ENCODE results near the gene ASH1L.
"Not testable (repeated sequence)": the region's sequence is repeated elsewhere in the genome, so short reads cannot be mapped to it uniquely, and the experiment has no call there.

The ASH1L gene

GRCh38 chr1:155305881-155306391, 256.7 kb downstream of the ASH1L start:
- no peak for DNase-seq (ENCODE audit: low read depth in 1 of 2, low spot score in 1 of 2)
- in situ Hi-C loops (cut with HindIII; ENCODE audit: low pct_unique_long_range_greater_than_20kb, low sequenced_read_pairs): no loop called here

GRCh38 chr1:155304558-155305063, 258.0 kb downstream of the ASH1L start:
- TF ChIP-seq JUND (IDR thresholded peaks at IDR 0.05; ENCODE audit: low read depth): no peak
- in situ Hi-C loops (cut with HindIII; ENCODE audit: low pct_unique_long_range_greater_than_20kb, low sequenced_read_pairs): no loop called here

More at GRCh38 chr1:155305881-155306391, 256.7 kb downstream of the ASH1L start:
- TF ChIP-seq JUND (IDR thresholded peaks at IDR 0.05; ENCODE audit: low read depth): no peak

GRCh38 chr1:155301342-155301841, 261.2 kb downstream of the ASH1L start, which contains the start of gene PKLR:
TSS of gene PKLR (minus strand) at chr1:155301438. CDS start at chr1:155301395, 43 bp downstream.
- in situ Hi-C loops (cut with HindIII; ENCODE audit: low pct_unique_long_range_greater_than_20kb, low sequenced_read_pairs): no loop called here
- DNase-seq (ENCODE audit: low read depth in 1 of 2, low spot score in 1 of 2): no peak
- TF ChIP-seq JUND (IDR thresholded peaks at IDR 0.05; ENCODE audit: low read depth): no peak

More at GRCh38 chr1:155304558-155305063, 258.0 kb downstream of the ASH1L start:
- DNase-seq (ENCODE audit: low read depth in 1 of 2, low spot score in 1 of 2): no peak

GRCh38 chr1:155300553-155301329, 261.9 kb downstream of the ASH1L start:
- no peak for TF ChIP-seq JUND (IDR thresholded peaks at IDR 0.05; ENCODE audit: low read depth)
- in situ Hi-C loops (cut with HindIII; ENCODE audit: low pct_unique_long_range_greater_than_20kb, low sequenced_read_pairs): no loop called here
- DNase-seq (ENCODE audit: low read depth in 1 of 2, low spot score in 1 of 2): no peak

- no peak for DNase-seq (ENCODE audit: low read depth in 1 of 2, low spot score in 1 of 2)
- in situ Hi-C loops (cut with HindIII; ENCODE audit: low pct_unique_long_range_greater_than_20kb, low sequenced_read_pairs): no loop called here
- no peak for TF ChIP-seq JUND (IDR thresholded peaks at IDR 0.05; ENCODE audit: low read depth)
Measured at GRCh38 chr1:155300024-155300423, 262.6 kb downstream of the ASH1L start.

GRCh38 chr1:155297384-155297783, 265.2 kb downstream of the ASH1L start:
- no peak for DNase-seq (ENCODE audit: low read depth in 1 of 2, low spot score in 1 of 2)
- no peak for TF ChIP-seq JUND (IDR thresholded peaks at IDR 0.05; ENCODE audit: low read depth)
- in situ Hi-C loops (cut with HindIII; ENCODE audit: low pct_unique_long_range_greater_than_20kb, low sequenced_read_pairs): no loop called here

GRCh38 chr1:155296661-155297060, 265.9 kb downstream of the ASH1L start:
- TF ChIP-seq JUND (IDR thresholded peaks at IDR 0.05; ENCODE audit: low read depth): no peak
- in situ Hi-C loops (cut with HindIII; ENCODE audit: low pct_unique_long_range_greater_than_20kb, low sequenced_read_pairs): no loop called here

GRCh38 chr1:155295942-155296267, 266.7 kb downstream of the ASH1L start:
- TF ChIP-seq JUND (IDR thresholded peaks at IDR 0.05; ENCODE audit: low read depth): no peak
- no peak for DNase-seq (ENCODE audit: low read depth in 1 of 2, low spot score in 1 of 2)

More at GRCh38 chr1:155296661-155297060, 265.9 kb downstream of the ASH1L start:
- no peak for DNase-seq (ENCODE audit: low read depth in 1 of 2, low spot score in 1 of 2)

GRCh38 chr1:155295183-155295941, 267.2 kb downstream of the ASH1L start:
- no peak for TF ChIP-seq JUND (IDR thresholded peaks at IDR 0.05; ENCODE audit: low read depth)
- in situ Hi-C loops (cut with HindIII; ENCODE audit: low pct_unique_long_range_greater_than_20kb, low sequenced_read_pairs): no loop called here
- DNase-seq (ENCODE audit: low read depth in 1 of 2, low spot score in 1 of 2): no peak

More at GRCh38 chr1:155295942-155296267, 266.7 kb downstream of the ASH1L start:
- in situ Hi-C loops (cut with HindIII; ENCODE audit: low pct_unique_long_range_greater_than_20kb, low sequenced_read_pairs): no loop called here

- no peak for DNase-seq (ENCODE audit: low read depth in 1 of 2, low spot score in 1 of 2)
- TF ChIP-seq JUND (IDR thresholded peaks at IDR 0.05; ENCODE audit: low read depth): no peak
- in situ Hi-C loops (cut with HindIII; ENCODE audit: low pct_unique_long_range_greater_than_20kb, low sequenced_read_pairs): no loop called here
Measured at GRCh38 chr1:155294520-155295182, 268.0 kb downstream of the ASH1L start.

GRCh38 chr1:155293086-155293749, 269.4 kb downstream of the ASH1L start:
- in situ Hi-C loops (cut with HindIII; ENCODE audit: low pct_unique_long_range_greater_than_20kb, low sequenced_read_pairs): no loop called here
- no peak for DNase-seq (ENCODE audit: low read depth in 1 of 2, low spot score in 1 of 2)
- TF ChIP-seq JUND (IDR thresholded peaks at IDR 0.05; ENCODE audit: low read depth): no peak

GRCh38 chr1:155291006-155291405, 271.6 kb downstream of the ASH1L start:
- in situ Hi-C loops (cut with HindIII; ENCODE audit: low pct_unique_long_range_greater_than_20kb, low sequenced_read_pairs): not testable (repeated sequence)

More at GRCh38 chr1:155291006-155291405, 271.6 kb downstream of the ASH1L start:
- not testable (repeated sequence) for DNase-seq (ENCODE audit: low read depth in 1 of 2, low spot score in 1 of 2)
